Brain microvascular endothelial cell (primary cell): ENCODE results near the gene BSCL2.

Source experiments
- DNase-seq: peaks from one replicate; pipeline ENCODE4 v3.0.0-alpha.2; 2020
- H3K27ac ChIP-seq: fragments of 250-450 bp; sonication (Bioruptor Pico); 2 replicates; pipeline ENCODE4 v1.5.1; 2020; ENCODE audit warnings: mild to moderate bottlenecking, moderate library complexity
- H3K27me3 ChIP-seq: fragments of 250-450 bp; sonication (Bioruptor Pico); replicated peaks from 2 replicates; pipeline ENCODE4 v1.5.1; 2020; ENCODE audit warnings: mild to moderate bottlenecking
- H3K36me3 ChIP-seq: fragments of 250-450 bp; sonication (Bioruptor Pico); replicated peaks from 2 replicates; pipeline ENCODE4 v1.5.1; 2020; ENCODE audit warnings: mild to moderate bottlenecking
- H3K4me3 ChIP-seq: 2 replicates; pipeline ENCODE4 v1.5.1; 2011; ENCODE audit warnings: low read depth, mild to moderate bottlenecking, control low read depth, low read length, moderate library complexity
- CTCF ChIP-seq: IDR thresholded peaks from 2 replicates; pipeline ENCODE4 v1.5.1; 2011; ENCODE audit warnings: low read depth, mild to moderate bottlenecking, moderate library complexity, low read length, control low read depth, inconsistent platforms; ENCODE audit errors: missing control alignments
- in situ Hi-C: cut with HindIII; loops from 2 replicates; pipeline ENCODE4 v1.10.0; 2017; ENCODE audit warnings: low sequenced_read_pairs, low pct_ligation_motif_present

BSCL2 gene

GRCh38 chr11:62646825-62647608 is 60.2 kb downstream of the BSCL2 start:
- no peak overlapping the region for H3K4me3 ChIP-seq
- TF ChIP-seq CTCF = no peak
- H3K27me3 ChIP-seq = no peaks in the 10 kb centered on the region
- H3K27ac ChIP-seq = no peak overlapping the region
- DNase-seq = no peak
- H3K36me3 ChIP-seq = peaks cover 39% of the 10 kb centered on the region
- in situ Hi-C loops = no loop called here

- Histone ChIP-seq H3K27me3 (no peaks in the 10 kb centered on the region), H3K36me3 (peaks cover 39% of the 10 kb centered on the region), H3K27ac (peak within 1 kb of the TSS; percentile 91), H3K4me3 (peak within 1 kb of the TSS; percentile 89)
- TF ChIP-seq CTCF = no peak
- DNase-seq = peak; percentile 99
- in situ Hi-C loops = no loop called here
Observed at GRCh38 chr11:62645946-62646824, 61.0 kb downstream of the BSCL2 start, which contains the start of gene GANAB. Gene GANAB (minus strand): TSS chr11:62646613. CDS start chr11:62646599, 14 bp downstream.

- no peak for DNase-seq
- Histone ChIP-seq H3K4me3 (peak overlapping the region; percentile 89), H3K36me3 (peaks cover 39% of the 10 kb centered on the region), H3K27ac (peak overlapping the region; percentile 91), H3K27me3 (no peaks in the 10 kb centered on the region)
- in situ Hi-C loops = no loop called here
- no peak for TF ChIP-seq CTCF
Observed at GRCh38 chr11:62645671-62645945, 61.6 kb downstream of the BSCL2 start.

GRCh38 chr11:62644220-62644619 is 63.0 kb downstream of the BSCL2 start:
- in situ Hi-C loops = no loop called here

More at GRCh38 chr11:62644220-62644619, 63.0 kb downstream of the BSCL2 start:
- no peak overlapping the region for H3K4me3 ChIP-seq
- peaks cover 40% of the 10 kb centered on the region for H3K36me3 ChIP-seq
- DNase-seq = no peak
- no peak for TF ChIP-seq CTCF
- no peak overlapping the region for H3K27ac ChIP-seq
- no peaks in the 10 kb centered on the region for H3K27me3 ChIP-seq
